WTC11 (cell line): ENCODE data around the gene KDM2A. TPM values are rescaled to one million over a fixed set of nuclear protein-coding genes. Genes with fewer than 3 reads are reported as not detected.

ENCODE experiments used
- ATAC-seq: fragments of 200-7000 bp; cut with Tn5 transposase; 2 replicates; pipeline ENCODE4 v1.10.0; 2021; ENCODE audit warnings: mild to moderate bottlenecking, moderate library complexity
- CTCF ChIA-PET: fragments of 300-600 bp; sonication (Branson Sonifier 250); formaldehyde crosslinking; loops from one replicate; lab custom pipeline; 2021; ENCODE audit warnings: antibody characterized with exemption; lab: Charles Lee
- POLR2A ChIA-PET: fragments of 350-600 bp; sonication (Branson Sonifier 250); formaldehyde crosslinking; loops from one replicate; lab custom pipeline; 2021; ENCODE audit warnings: antibody characterized with exemption; lab: Charles Lee
- DNase-seq: peaks from one replicate; pipeline ENCODE4 v3.0.0; 2021; ENCODE audit warnings: low spot score
- H3K27ac Mint-ChIP-seq: 2 replicates; pipeline ENCODE4 v1.8.0; 2021; ENCODE audit warnings: mixed read lengths
- H3K27me3 Mint-ChIP-seq: 2 replicates; pipeline ENCODE4 v1.8.0; 2021; ENCODE audit warnings: low read depth, mild to moderate bottlenecking, moderate library complexity, mixed read lengths
- H3K36me3 Mint-ChIP-seq: 2 replicates; pipeline ENCODE4 v1.8.0; 2021; ENCODE audit warnings: mixed read lengths
- H3K4me1 Mint-ChIP-seq: 2 replicates; pipeline ENCODE4 v1.8.0; 2022; ENCODE audit warnings: mixed read lengths
- H3K4me3 Mint-ChIP-seq: 2 replicates; pipeline ENCODE4 v1.8.0; 2021; ENCODE audit warnings: mild to moderate bottlenecking, moderate library complexity, mixed read lengths
- H3K9me3 Mint-ChIP-seq: 2 replicates; pipeline ENCODE4 v1.8.0; 2021; ENCODE audit warnings: mixed read lengths
- EMX1 ChIP-seq: fragments of 250-450 bp; sonication (Bioruptor Pico); IDR thresholded peaks from 2 replicates; pipeline ENCODE4 v1.8.0; 2021; ENCODE audit warnings: mild to moderate bottlenecking
- ESRRA ChIP-seq: sonication (generic); formaldehyde crosslinking; IDR thresholded peaks from 2 replicates; pipeline ENCODE4 v1.8.1; 2022; ENCODE audit warnings: mild to moderate bottlenecking, missing genetic modification reagents, borderline replicate concordance
- ETV6 ChIP-seq: sonication (generic); formaldehyde crosslinking; IDR thresholded peaks from 2 replicates; pipeline ENCODE4 v1.8.1; 2022; ENCODE audit warnings: mild to moderate bottlenecking, missing genetic modification reagents
- HMGA2 ChIP-seq: fragments of 250-450 bp; sonication (Bioruptor Pico); IDR thresholded peaks from 2 replicates; pipeline ENCODE4 v1.4.0; 2021; ENCODE audit warnings: mild to moderate bottlenecking, moderate library complexity
- IRF2 ChIP-seq: sonication (generic); formaldehyde crosslinking; IDR thresholded peaks from 2 replicates; pipeline ENCODE4 v1.8.0; 2022; ENCODE audit warnings: low read depth, missing genetic modification reagents, borderline replicate concordance
- JAZF1 ChIP-seq: fragments of 250-450 bp; sonication (Bioruptor Pico); IDR thresholded peaks from 2 replicates; pipeline ENCODE4 v1.9.0; 2021; ENCODE audit warnings: moderate library complexity, mild to moderate bottlenecking, inconsistent platforms
- JUN ChIP-seq: sonication (generic); formaldehyde crosslinking; IDR thresholded peaks from 2 replicates; pipeline ENCODE4 v1.8.0; 2023; ENCODE audit warnings: mild to moderate bottlenecking, missing genetic modification reagents
- MYBL2 ChIP-seq: sonication (generic); formaldehyde crosslinking; IDR thresholded peaks from 2 replicates; pipeline ENCODE4 v1.8.1; 2023; ENCODE audit warnings: mild to moderate bottlenecking, moderate library complexity, missing genetic modification reagents
- ZBTB21 ChIP-seq: sonication (generic); formaldehyde crosslinking; IDR thresholded peaks from 2 replicates; pipeline ENCODE4 v1.8.1; 2023; ENCODE audit warnings: mild to moderate bottlenecking, missing genetic modification reagents, borderline replicate concordance
- ZNF232 ChIP-seq: sonication (generic); formaldehyde crosslinking; IDR thresholded peaks from 2 replicates; pipeline ENCODE4 v1.8.0; 2022; ENCODE audit warnings: mild to moderate bottlenecking, missing genetic modification reagents
- ZNF263 ChIP-seq: sonication (generic); formaldehyde crosslinking; IDR thresholded peaks from 2 replicates; pipeline ENCODE4 v1.8.1; 2022; ENCODE audit warnings: low read depth, mild to moderate bottlenecking, moderate library complexity, missing genetic modification reagents
- total RNA-seq: library from RNA; stranded (reverse); gene quantifications from 3 replicates; pipeline ENCODE4 v1.2.3, GENCODE V29; 2021
- TF ChIP-seq, protein P1 (sequence below): sonication (generic); formaldehyde crosslinking; IDR thresholded peaks from 2 replicates; pipeline ENCODE4 v1.8.1; 2023; ENCODE audit warnings: mild to moderate bottlenecking, missing genetic modification reagents
- TF ChIP-seq, protein P2 (sequence below): fragments of 250-450 bp; sonication (Bioruptor Pico); conservative IDR thresholded peaks from 2 replicates; pipeline ENCODE4 v1.9.0; 2021; ENCODE audit warnings: mild to moderate bottlenecking
- TF ChIP-seq, protein P3 (sequence below): fragments of 250-450 bp; sonication (Bioruptor Pico); IDR thresholded peaks from 2 replicates; pipeline ENCODE4 v2.1.2; 2022; ENCODE audit warnings: mild to moderate bottlenecking, moderate library complexity
- TF ChIP-seq, protein P4 (sequence below): fragments of 250-450 bp; sonication (Bioruptor Pico); IDR thresholded peaks from 2 replicates; pipeline ENCODE4 v1.8.0; 2021; ENCODE audit warnings: mild to moderate bottlenecking
- TF ChIP-seq, protein P5 (sequence below): sonication (generic); formaldehyde crosslinking; conservative IDR thresholded peaks from 2 replicates; pipeline ENCODE4 v1.8.1; 2023; ENCODE audit warnings: mild to moderate bottlenecking, low read depth, missing genetic modification reagents, moderate library complexity
- TF ChIP-seq, protein P6 (sequence below): sonication (generic); formaldehyde crosslinking; IDR thresholded peaks from 2 replicates; pipeline ENCODE4 v1.8.0; 2023; ENCODE audit warnings: missing genetic modification reagents, mild to moderate bottlenecking, borderline replicate concordance

KDM2A gene
- total RNA-seq, 1 experiment from 2014 or later: 58.0 TPM

DNA sequence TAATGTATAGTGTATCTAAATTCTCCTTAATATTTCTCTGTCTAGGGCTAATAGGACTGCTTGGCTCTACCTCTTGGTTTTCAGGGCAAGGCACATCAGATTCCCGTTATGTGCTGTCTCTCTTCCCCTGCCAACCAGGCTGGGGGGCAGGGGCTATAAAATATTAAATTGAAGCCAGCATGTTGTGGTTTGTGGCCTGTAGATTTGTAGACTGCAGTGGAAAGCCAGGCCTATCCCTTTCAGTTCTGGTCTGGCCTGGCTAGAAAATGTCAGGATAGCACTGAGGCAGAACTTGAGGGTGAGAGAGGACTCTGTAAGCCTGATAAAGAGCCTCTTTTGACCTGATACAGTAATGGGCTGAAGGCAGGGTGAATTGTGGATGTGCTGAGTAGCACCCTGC lies 132.8 kb downstream of the KDM2A start:
- H3K4me3 Mint-ChIP-seq: no peak overlapping the region
- TF ChIP-seq ZNF232 (CRISPR knock-in tag) (no peak), ESRRA (CRISPR knock-in tag) (no peak), ETV6 (CRISPR knock-in tag) (no peak), EMX1 (CRISPR knock-in tag) (no peak)
- H3K27me3 Mint-ChIP-seq: no peaks in the 10 kb centered on the region
- ATAC-seq (no peak), DNase-seq (no peak)
- H3K27ac Mint-ChIP-seq: 0 out of 2 replicates have a peak overlapping the region, but pooled peaks have one; percentile 27
- H3K36me3 Mint-ChIP-seq: peaks cover 90% of the 10 kb centered on the region
- H3K9me3 Mint-ChIP-seq: no peaks in the 10 kb centered on the region
- POLR2A ChIA-PET: interaction anchor here (0.6 kb wide), 1 partner anchor 147 kb away, joined by 5 read pairs; no protein-coding TSS in a partner anchor
- CTCF ChIA-PET: interaction anchor here (1.7 to 2.0 kb wide), 2 partner anchors 65 to 171 kb away, joined by 4 to 5 read pairs; no protein-coding TSS in a partner anchor
- no peaks in the 10 kb centered on the region for H3K4me1 Mint-ChIP-seq

DNA sequence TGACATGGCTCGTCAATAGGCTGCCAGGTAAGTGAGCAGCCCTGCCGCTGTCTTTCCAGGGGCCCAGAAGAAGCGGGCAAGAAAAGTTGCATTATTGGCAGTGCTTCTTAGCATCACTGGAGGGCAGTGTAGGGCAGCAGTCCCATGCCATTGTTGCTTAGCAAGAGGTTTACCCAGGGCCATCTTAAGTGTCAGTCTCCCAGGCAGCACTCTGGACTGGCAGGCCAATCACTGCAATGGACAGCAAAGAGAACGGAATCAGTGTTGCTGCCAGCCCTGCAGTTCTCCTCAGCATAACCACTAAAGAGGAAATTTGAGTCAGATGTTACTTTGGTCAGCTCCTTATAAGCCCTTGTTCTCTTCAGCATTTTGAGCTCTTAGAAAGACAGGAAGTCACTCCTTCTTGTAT lies 133.8 kb downstream of the KDM2A start:
- CTCF ChIA-PET: interaction anchor here (0.7 to 2.0 kb wide), 4 partner anchors 9 to 172 kb away, joined by 4 to 7 read pairs (median 4); no protein-coding TSS in a partner anchor
- Mint-ChIP-seq H3K9me3 (no peaks in the 10 kb centered on the region), H3K27me3 (no peaks in the 10 kb centered on the region), H3K36me3 (peaks cover 86% of the 10 kb centered on the region), H3K4me3 (no peak overlapping the region), H3K27ac (no peak overlapping the region), H3K4me1 (no peaks in the 10 kb centered on the region)
- ATAC-seq: peak; percentile 74
- DNase-seq: no peak
- POLR2A ChIA-PET: no interaction called here
- TF ChIP-seq HMGA2 (CRISPR knock-in tag) (no peak), ZBTB21 (no peak), JUN (CRISPR knock-in tag) (no peak), MYBL2 (CRISPR knock-in tag) (no peak)
- TF ChIP-seq, protein P1, sequence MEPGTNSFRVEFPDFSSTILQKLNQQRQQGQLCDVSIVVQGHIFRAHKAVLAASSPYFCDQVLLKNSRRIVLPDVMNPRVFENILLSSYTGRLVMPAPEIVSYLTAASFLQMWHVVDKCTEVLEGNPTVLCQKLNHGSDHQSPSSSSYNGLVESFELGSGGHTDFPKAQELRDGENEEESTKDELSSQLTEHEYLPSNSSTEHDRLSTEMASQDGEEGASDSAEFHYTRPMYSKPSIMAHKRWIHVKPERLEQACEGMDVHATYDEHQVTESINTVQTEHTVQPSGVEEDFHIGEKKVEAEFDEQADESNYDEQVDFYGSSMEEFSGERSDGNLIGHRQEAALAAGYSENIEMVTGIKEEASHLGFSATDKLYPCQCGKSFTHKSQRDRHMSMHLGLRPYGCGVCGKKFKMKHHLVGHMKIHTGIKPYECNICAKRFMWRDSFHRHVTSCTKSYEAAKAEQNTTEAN: no peak
- TF ChIP-seq, protein P2, sequence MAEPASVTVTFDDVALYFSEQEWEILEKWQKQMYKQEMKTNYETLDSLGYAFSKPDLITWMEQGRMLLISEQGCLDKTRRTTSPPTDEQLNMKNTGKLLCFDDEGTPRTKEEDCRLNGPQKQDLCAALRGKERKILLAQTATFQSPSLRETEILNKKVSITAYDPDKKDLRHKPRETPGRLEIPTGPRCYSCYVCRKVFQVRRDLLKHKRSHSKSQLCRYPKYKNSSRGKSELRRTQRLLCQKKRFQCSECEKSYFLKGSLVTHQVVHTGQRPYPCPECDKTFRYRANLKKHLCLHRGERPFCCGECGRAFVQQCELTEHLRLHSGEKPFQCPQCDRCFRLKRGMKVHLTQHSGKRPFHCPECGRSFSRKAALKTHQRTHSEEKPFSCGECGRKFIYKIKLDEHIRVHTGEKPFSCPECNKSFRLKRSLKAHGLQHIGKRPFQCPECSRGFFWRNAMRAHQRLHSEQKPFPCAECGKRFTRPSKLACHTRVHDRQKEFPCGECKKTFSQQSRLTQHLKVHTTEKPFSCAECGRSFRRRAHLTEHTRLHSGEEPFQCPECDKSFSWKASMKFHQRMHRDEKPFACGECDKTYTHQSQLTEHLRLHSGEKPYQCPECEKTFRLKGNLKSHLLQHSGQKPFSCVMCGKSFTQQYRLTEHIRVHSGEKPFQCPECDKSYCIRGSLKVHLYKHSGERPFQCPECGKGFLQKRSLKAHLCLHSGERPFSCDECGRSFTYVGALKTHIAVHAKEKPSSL: no peak

DNA sequence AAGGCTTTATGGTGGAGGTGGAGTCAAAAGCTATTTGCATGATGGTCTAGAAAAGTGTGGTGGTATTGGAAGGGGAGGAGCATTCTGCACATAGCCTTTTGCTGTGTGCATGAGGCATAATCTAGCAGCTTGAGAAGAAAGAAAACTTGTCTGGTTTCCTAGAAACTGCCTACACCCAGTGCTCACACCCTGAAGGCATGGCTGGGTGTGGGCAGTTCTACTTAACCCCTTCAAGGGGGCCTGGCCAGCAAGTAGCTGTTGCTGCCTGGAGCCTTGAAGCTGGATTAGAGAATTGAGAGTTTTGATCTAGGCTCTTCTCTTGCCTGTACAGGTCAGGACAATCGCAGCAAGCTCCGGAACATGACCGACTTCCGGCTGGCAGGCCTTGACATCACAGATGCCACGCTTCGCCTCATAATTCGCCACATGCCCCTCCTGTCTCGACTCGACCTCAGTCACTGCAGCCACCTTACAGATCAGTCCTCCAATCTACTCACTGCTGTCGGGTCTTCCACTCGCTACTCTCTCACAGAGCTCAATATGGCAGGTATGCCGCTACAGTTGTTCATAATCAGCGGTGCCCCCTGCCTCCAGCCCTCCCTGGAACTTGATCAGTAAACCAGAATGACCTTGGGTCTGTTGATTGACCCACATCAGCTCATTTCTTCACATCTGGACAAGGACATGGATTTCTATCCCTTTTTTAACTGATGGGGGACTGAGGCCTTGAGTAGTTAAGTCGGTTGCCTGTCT lies 135.0 kb downstream of the KDM2A start:
- Mint-ChIP-seq H3K9me3 (no peaks in the 10 kb centered on the region), H3K4me1 (no peaks in the 10 kb centered on the region), H3K27me3 (no peaks in the 10 kb centered on the region), H3K4me3 (no peak overlapping the region), H3K27ac (peak overlapping the region; percentile 21; the same call in 1 of the 2 replicates), H3K36me3 (peaks cover 74% of the 10 kb centered on the region)
- ChIA-PET POLR2A (no interaction called here), CTCF (interaction anchor here (0.7 to 1.6 kb wide), 2 partner anchors 8 to 63 kb away, joined by 3 to 7 read pairs; no protein-coding TSS in a partner anchor)
- ATAC-seq (no peak), DNase-seq (no peak)
- TF ChIP-seq, protein P3, sequence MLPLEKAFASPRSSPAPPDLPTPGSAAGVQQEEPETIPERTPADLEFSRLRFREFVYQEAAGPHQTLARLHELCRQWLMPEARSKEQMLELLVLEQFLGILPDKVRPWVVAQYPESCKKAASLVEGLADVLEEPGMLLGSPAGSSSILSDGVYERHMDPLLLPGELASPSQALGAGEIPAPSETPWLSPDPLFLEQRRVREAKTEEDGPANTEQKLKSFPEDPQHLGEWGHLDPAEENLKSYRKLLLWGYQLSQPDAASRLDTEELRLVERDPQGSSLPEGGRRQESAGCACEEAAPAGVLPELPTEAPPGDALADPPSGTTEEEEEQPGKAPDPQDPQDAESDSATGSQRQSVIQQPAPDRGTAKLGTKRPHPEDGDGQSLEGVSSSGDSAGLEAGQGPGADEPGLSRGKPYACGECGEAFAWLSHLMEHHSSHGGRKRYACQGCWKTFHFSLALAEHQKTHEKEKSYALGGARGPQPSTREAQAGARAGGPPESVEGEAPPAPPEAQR (CRISPR knock-in tag): no peak
- TF ChIP-seq, protein P4, sequence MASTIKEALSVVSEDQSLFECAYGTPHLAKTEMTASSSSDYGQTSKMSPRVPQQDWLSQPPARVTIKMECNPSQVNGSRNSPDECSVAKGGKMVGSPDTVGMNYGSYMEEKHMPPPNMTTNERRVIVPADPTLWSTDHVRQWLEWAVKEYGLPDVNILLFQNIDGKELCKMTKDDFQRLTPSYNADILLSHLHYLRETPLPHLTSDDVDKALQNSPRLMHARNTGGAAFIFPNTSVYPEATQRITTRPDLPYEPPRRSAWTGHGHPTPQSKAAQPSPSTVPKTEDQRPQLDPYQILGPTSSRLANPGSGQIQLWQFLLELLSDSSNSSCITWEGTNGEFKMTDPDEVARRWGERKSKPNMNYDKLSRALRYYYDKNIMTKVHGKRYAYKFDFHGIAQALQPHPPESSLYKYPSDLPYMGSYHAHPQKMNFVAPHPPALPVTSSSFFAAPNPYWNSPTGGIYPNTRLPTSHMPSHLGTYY (CRISPR knock-in tag): no peak
- TF ChIP-seq JAZF1 (CRISPR knock-in tag): no peak
- no peak for TF ChIP-seq ZNF263 (CRISPR knock-in tag)
- TF ChIP-seq, protein P5, sequence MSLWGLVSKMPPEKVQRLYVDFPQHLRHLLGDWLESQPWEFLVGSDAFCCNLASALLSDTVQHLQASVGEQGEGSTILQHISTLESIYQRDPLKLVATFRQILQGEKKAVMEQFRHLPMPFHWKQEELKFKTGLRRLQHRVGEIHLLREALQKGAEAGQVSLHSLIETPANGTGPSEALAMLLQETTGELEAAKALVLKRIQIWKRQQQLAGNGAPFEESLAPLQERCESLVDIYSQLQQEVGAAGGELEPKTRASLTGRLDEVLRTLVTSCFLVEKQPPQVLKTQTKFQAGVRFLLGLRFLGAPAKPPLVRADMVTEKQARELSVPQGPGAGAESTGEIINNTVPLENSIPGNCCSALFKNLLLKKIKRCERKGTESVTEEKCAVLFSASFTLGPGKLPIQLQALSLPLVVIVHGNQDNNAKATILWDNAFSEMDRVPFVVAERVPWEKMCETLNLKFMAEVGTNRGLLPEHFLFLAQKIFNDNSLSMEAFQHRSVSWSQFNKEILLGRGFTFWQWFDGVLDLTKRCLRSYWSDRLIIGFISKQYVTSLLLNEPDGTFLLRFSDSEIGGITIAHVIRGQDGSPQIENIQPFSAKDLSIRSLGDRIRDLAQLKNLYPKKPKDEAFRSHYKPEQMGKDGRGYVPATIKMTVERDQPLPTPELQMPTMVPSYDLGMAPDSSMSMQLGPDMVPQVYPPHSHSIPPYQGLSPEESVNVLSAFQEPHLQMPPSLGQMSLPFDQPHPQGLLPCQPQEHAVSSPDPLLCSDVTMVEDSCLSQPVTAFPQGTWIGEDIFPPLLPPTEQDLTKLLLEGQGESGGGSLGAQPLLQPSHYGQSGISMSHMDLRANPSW (CRISPR knock-in tag): no peak
- TF ChIP-seq, protein P6, sequence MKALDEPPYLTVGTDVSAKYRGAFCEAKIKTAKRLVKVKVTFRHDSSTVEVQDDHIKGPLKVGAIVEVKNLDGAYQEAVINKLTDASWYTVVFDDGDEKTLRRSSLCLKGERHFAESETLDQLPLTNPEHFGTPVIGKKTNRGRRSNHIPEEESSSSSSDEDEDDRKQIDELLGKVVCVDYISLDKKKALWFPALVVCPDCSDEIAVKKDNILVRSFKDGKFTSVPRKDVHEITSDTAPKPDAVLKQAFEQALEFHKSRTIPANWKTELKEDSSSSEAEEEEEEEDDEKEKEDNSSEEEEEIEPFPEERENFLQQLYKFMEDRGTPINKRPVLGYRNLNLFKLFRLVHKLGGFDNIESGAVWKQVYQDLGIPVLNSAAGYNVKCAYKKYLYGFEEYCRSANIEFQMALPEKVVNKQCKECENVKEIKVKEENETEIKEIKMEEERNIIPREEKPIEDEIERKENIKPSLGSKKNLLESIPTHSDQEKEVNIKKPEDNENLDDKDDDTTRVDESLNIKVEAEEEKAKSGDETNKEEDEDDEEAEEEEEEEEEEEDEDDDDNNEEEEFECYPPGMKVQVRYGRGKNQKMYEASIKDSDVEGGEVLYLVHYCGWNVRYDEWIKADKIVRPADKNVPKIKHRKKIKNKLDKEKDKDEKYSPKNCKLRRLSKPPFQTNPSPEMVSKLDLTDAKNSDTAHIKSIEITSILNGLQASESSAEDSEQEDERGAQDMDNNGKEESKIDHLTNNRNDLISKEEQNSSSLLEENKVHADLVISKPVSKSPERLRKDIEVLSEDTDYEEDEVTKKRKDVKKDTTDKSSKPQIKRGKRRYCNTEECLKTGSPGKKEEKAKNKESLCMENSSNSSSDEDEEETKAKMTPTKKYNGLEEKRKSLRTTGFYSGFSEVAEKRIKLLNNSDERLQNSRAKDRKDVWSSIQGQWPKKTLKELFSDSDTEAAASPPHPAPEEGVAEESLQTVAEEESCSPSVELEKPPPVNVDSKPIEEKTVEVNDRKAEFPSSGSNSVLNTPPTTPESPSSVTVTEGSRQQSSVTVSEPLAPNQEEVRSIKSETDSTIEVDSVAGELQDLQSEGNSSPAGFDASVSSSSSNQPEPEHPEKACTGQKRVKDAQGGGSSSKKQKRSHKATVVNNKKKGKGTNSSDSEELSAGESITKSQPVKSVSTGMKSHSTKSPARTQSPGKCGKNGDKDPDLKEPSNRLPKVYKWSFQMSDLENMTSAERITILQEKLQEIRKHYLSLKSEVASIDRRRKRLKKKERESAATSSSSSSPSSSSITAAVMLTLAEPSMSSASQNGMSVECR (CRISPR knock-in tag): no peak
- no peak for TF ChIP-seq ETV6 (CRISPR knock-in tag)
- TF ChIP-seq IRF2: no peak
